ENCODE results near the gene ARHGEF16.

The ARHGEF16 gene

DNA sequence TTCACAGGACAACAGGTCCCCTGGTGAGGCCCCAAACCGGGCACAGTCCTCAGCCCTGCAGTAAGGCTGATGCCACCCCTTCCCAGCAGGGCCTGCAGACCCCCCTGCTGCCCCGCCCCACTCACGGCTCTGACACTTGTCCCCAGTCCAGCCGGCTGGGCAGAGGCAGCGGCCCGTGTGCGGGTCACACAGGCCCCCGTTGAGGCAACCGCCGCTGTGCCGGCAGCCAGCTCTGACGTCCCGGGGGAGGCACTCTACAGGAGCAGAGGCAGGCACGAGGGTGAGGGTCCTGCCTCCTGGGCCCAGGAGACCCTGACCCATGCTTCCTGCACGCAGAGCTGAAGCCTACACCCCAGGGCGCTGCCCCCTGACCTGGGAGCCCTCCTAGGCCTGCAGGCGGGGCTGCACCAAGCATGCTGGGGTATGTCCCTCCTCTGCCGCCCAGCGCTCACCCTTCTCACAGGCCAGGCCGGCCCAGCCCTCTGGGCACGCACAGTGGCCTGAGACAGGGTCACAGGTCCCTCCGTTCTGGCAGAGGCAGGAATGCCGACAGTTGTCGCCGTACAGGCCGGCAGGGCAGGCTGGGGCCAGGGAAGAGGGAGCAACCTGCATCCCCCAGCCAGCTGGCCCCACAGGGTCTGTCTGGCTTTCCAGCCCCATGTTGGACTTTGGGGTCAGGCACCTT, 43.9 kb downstream of the ARHGEF16 start:
- Histone ChIP-seq H3K36me3 (ENCODE audit: insufficient read depth) (no peaks in the 10 kb centered on the region), H3K27me3 (ENCODE audit: insufficient read depth, low read depth) (peaks cover 72% of the 10 kb centered on the region)

DNA sequence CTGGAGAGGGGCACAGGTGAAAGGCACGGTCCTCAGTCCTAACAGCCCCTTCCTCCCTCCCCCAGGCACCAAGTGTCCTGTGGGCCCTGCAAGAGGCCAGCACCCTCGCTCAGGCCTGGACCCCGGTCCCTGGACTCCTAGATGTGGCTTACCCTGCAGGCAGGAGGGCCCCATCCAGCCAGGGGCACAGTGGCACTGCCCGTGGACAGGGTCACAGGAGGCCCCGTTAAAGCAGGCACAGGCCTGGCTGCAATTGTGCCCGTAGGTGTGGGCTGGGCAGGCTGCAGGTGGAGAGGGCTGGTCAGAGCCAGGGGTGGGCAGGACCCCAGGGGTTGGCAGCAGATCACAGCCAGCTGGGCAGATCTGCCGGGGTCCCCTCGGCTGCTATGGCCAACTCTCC, 44.5 kb downstream of the ARHGEF16 start:
- no peak overlapping the region for H3K27ac ChIP-seq
- TF ChIP-seq, protein P1, sequence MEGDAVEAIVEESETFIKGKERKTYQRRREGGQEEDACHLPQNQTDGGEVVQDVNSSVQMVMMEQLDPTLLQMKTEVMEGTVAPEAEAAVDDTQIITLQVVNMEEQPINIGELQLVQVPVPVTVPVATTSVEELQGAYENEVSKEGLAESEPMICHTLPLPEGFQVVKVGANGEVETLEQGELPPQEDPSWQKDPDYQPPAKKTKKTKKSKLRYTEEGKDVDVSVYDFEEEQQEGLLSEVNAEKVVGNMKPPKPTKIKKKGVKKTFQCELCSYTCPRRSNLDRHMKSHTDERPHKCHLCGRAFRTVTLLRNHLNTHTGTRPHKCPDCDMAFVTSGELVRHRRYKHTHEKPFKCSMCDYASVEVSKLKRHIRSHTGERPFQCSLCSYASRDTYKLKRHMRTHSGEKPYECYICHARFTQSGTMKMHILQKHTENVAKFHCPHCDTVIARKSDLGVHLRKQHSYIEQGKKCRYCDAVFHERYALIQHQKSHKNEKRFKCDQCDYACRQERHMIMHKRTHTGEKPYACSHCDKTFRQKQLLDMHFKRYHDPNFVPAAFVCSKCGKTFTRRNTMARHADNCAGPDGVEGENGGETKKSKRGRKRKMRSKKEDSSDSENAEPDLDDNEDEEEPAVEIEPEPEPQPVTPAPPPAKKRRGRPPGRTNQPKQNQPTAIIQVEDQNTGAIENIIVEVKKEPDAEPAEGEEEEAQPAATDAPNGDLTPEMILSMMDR (conservative IDR thresholded peaks at IDR 0.05; ENCODE audit: low read depth, low read length): no peak

More for the DNA sequence above, 43.9 kb downstream of the ARHGEF16 start:
- no peak overlapping the region for H2AFZ ChIP-seq (ENCODE audit: low read depth)
- no peak overlapping the region for H3K9ac ChIP-seq
- no peak overlapping the region for H3K27ac ChIP-seq
- no peaks in the 10 kb centered on the region for H4K20me1 ChIP-seq (ENCODE audit: insufficient read depth)
- H3K4me2 ChIP-seq: no peak overlapping the region
- H3K4me3 ChIP-seq (IDR thresholded peaks at IDR 0.05; ENCODE audit: insufficient read depth, low read depth, low read length): no peak overlapping the region
- TF ChIP-seq, protein P1 (conservative IDR thresholded peaks at IDR 0.05; ENCODE audit: low read depth, low read length): no peak
- no peaks in the 10 kb centered on the region for H3K4me1 ChIP-seq (ENCODE audit: low read depth, poor library complexity, severe bottlenecking)
- H3K79me2 ChIP-seq (ENCODE audit: insufficient read depth, low read depth): no peaks in the 10 kb centered on the region

DNA sequence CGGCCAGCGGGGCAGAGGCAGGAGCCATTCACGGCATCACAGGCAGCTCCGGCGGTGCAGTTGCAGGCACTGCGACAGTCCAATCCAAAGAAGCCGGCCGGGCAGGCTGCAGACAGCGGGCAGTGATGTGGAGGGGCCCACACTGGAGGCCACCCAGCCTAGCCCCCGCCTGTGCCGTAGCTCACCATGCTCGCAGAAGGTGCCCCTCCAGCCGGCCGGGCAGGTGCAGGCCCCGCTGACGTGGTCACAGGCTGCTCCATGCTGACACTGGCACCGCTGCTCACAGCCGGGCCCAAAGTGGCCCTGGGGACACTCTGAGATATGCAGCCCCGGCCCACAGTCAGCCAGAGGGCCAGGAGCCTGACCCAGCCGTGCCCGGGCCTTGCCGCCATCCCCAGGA, 45.1 kb downstream of the ARHGEF16 start:
- Histone ChIP-seq H3K27me3 (ENCODE audit: insufficient read depth, low read depth) (peaks cover 72% of the 10 kb centered on the region), H3K4me1 (ENCODE audit: low read depth, poor library complexity, severe bottlenecking) (no peaks in the 10 kb centered on the region), H3K4me3 (IDR thresholded peaks at IDR 0.05; ENCODE audit: insufficient read depth, low read depth, low read length) (no peak overlapping the region), H3K27ac (no peak overlapping the region), H4K20me1 (ENCODE audit: insufficient read depth) (no peaks in the 10 kb centered on the region), H2AFZ (ENCODE audit: low read depth) (no peak overlapping the region), H3K4me2 (no peak overlapping the region), H3K79me2 (ENCODE audit: insufficient read depth, low read depth) (no peaks in the 10 kb centered on the region), H3K36me3 (ENCODE audit: insufficient read depth) (no peaks in the 10 kb centered on the region), H3K9ac (no peak overlapping the region)
- TF ChIP-seq, protein P1 (conservative IDR thresholded peaks at IDR 0.05; ENCODE audit: low read depth, low read length): no peak

More for the DNA sequence above, 44.5 kb downstream of the ARHGEF16 start:
- H3K36me3 ChIP-seq (ENCODE audit: insufficient read depth): no peaks in the 10 kb centered on the region
- H4K20me1 ChIP-seq (ENCODE audit: insufficient read depth): no peaks in the 10 kb centered on the region
- H2AFZ ChIP-seq (ENCODE audit: low read depth): no peak overlapping the region
- peaks cover 72% of the 10 kb centered on the region for H3K27me3 ChIP-seq (ENCODE audit: insufficient read depth, low read depth)
- H3K4me2 ChIP-seq: no peak overlapping the region
- H3K4me3 ChIP-seq (IDR thresholded peaks at IDR 0.05; ENCODE audit: insufficient read depth, low read depth, low read length): no peak overlapping the region
- H3K79me2 ChIP-seq (ENCODE audit: insufficient read depth, low read depth): no peaks in the 10 kb centered on the region
- no peak overlapping the region for H3K9ac ChIP-seq
- H3K4me1 ChIP-seq (ENCODE audit: low read depth, poor library complexity, severe bottlenecking): no peaks in the 10 kb centered on the region

DNA sequence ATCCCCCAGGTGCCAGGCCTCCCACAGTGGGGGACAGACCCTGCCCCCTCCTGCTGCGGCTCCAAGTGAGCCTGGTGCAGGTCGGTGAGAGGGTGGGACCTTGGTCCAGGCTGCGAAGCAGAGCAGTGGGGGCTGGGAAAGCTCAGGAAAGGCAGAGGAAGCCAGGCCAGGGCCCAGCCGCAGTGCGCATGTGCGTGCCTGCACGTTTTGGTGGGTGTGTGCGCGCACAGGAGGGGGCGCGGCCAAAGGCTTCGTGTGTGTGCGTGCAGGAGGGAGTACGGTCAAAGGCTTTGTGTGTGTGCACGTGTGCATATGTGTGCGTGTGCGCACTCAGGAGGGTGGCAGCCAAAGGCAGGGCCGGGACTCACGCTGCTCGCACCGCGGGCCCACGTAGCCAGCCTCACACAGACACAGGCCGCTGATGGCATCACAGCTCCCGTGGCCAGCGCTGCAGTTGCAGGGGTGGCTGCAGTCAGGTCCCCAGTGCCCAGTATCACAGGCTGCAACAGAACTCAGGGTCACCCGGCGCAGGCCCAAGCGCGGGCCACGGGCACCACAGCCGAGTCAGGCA, 45.9 kb downstream of the ARHGEF16 start:
- H3K27ac ChIP-seq: no peak overlapping the region
- no peak overlapping the region for H3K9ac ChIP-seq
- H3K4me3 ChIP-seq (IDR thresholded peaks at IDR 0.05; ENCODE audit: insufficient read depth, low read depth, low read length): no peak overlapping the region
- TF ChIP-seq, protein P1 (conservative IDR thresholded peaks at IDR 0.05; ENCODE audit: low read depth, low read length): no peak
- no peak overlapping the region for H3K4me2 ChIP-seq
- no peaks in the 10 kb centered on the region for H4K20me1 ChIP-seq (ENCODE audit: insufficient read depth)
- no peaks in the 10 kb centered on the region for H3K4me1 ChIP-seq (ENCODE audit: low read depth, poor library complexity, severe bottlenecking)
- H3K27me3 ChIP-seq (ENCODE audit: insufficient read depth, low read depth): peaks cover 68% of the 10 kb centered on the region
- H3K79me2 ChIP-seq (ENCODE audit: insufficient read depth, low read depth): no peaks in the 10 kb centered on the region
- H2AFZ ChIP-seq (ENCODE audit: low read depth): no peak overlapping the region
- H3K36me3 ChIP-seq (ENCODE audit: insufficient read depth): no peaks in the 10 kb centered on the region
